ENCODE data around the gene RFK.
"Not testable (repeated sequence)": the region's sequence is repeated elsewhere in the genome, so short reads cannot be mapped to it uniquely, and the experiment has no call there.

The RFK gene

DNA sequence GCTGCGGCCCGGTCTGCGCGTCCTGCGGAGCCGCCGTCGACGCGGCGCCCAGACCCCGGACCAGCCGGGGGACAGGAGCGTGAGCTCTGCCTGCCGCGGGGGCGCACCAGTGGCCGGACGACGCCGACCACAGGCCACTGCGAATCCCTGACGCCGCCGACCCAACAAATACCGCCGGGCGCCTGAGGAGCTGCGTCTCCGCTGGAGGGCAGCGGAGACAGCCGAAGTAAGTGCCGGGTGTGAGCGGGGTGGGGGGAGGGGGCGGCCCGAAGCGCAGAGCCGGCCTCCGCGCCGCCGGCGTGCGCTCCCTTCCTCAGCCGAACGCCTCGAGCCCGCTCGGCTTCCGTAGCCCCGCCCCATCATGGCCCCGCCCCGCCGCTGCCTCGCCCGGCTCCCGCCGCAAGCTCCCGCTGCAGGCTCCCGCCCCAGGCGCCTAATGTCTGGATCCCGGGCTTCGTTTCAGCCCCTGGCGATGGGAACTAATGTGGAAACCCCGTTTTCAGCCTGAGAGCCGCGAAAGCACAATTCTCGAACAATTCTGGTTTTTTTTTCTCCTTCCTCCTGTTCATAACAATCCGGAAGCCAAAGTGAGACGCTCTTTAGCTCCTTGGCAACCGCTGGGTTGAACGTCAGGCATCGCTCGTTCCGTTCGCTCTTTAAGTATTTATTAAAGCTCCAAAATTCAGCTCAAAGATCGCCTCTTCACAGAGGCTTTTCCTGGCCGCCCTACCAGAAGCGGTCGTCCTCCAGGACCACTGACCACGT lies at the start of gene RFK:
Gene RFK (minus strand): TSS at position 232 of the 765 bp plus-strand sequence. CDS start 255 bp downstream, outside the sequence.
- DNase-seq = peak; percentile 95 to 96

DNA sequence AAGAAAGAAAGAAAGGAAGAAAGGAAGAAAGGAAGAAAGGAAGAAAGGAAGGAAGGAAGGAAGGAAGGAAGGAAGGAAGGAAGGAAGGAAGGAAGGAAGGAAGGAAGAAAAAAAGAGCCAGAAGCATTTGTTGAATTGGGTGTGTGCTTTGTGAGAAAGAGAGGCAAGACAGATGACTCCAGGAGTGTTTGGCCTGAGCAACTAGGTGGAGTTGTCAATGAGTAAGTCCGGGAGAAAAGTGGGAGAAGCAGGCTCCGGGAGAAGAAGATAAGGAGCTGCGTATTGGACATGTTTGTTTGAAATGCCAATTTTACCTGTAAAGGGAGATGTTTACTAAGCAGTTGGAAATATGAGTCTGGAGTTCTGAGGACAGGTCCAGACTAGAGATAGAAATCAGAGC lies 49.7 kb upstream of the RFK start:
- DNase-seq = no peak

DNA sequence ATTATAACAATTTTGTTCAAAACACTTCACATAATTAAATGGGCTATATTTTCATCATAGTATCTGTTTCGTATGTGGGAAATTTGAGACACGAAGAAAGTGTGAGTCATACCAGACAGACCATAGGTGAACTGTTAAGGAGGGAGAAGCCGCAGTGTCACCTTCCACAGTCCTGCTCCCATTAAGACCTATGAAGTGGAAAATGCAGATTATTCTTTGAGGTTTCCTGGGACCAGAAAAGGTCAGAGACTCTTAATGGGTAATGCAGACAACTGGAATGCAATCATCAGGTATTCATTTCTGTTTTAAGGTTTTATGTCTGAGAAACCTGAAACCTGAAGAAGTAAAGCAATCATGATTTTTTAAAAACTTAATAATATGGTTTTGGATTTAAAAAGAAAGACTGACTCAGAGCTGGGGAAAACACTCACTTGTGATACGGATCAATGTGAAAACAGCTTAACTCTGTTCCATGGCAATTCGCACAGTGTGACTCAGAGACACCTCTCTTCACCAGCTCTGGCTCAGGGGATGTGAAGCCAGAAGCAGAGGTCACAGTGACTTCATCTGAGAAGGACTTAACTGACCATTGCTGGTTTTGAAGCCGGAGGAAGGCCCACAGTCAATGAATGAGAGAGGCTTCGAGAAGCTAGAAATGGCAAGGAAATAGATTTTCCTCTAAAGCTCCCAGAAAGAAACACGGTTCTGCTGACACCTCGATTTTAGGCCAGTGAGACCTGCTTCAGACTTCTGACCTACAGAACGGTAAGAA lies 47.5 kb upstream of the RFK start:
- peak; percentile 44 to 53 for DNase-seq

DNA sequence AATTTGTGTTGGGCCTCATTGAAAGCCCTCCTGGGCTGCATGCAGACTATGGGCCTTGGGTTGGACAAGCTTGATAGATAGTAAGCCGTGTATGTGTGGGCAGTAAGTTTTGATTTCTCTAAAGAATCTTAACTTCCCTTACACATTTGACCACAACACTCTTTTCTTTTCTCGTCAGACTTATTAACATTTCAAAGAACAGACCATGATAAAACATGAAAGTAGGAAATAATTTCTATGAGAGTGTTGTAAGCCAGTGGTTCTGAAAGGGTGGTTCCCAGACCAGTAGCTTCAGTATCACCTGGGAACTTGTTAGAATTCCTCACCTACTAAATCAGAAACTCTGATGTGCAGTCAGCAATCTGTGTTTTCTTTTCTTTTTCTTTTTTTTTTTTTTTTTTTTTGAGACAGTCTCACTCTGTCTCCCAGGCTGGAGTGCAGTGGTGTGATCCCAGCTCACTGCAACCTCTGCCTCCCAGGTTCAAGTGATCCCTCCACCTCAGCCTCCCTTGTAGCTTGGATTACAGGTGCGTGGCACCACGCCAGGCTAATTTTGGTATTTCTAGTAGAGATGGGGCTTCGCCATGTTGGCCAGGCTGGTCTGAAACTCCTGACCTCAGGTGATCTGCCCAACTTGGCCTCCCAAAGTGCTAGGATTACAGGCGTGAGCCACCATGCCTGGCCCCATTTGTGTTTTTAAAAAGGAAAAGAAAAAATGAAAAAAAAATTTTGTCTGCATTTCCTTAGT lies 44.8 kb upstream of the RFK start:
- DNase-seq = peak in 1 of 2 donors; percentile 28

DNA sequence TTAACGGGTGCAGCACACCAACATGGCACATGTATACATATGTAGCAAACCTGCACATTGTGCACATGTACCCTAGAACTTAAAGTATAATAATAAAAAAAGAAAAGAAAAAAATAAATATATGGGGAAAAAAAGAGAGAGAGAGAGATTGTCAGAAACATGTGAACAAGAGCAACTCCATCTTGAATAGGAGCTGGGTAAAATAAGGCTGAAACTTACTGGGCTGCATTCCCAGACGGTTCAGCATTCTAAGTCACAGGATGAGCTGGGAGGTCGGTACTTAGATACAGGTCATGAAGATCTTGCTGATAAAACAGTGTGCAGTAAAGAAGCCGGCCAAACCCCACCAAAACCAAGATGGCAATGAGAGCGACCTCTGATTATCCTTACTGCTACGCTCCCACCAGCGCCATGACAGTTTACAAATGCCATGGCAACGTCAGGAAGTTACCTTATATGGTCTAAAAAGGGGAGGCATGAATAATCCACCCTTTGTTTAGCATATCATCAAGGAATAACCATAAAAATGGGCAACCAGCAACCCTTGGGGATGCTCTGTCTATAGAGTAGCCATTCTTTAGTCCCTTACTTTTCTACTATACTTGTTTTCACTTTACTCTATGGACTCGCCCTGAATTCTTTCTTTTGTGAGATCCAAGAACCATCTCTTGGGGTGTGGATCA lies 42.9 kb upstream of the RFK start:
- DNase-seq = not testable (repeated sequence)

DNA sequence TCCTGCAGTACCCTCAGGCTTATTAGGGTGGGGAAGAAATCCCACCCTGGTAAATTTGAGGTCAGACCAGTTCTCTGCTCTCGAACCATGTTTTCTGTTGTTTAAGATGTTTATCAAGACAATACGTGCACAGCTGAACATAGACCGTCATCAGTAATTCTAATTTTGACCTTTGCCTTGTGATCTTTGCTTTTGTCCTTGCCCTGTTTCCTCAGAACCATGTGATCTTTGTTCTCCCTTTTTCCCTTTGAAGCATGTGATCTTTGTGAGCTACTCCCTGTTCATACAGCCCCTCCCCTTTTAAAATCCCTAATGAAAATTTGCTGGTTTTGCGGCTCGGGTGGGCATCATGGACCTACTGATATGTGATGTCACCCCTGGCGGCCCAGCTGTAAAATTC lies 40.7 kb upstream of the RFK start:
- DNase-seq = not testable (repeated sequence)

DNA sequence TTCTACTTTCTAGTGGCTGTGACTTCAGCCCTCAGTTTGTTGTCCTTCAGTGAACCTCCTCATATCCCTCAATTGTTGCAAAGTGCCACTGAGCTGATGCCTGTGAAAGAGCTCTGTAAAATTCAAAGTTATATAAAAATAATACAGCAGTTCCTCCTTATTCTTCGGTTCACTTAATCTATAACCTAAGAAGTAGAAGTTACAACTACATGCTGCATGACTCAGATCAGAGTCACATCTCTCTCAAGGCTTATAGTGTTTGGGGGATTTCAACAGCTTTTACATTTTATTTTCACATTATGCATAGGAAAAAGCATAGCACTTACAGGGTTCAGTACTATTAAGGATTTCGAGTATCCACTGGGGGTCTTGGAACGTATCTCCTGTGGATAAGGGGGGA lies 39.6 kb upstream of the RFK start:
- no peak for DNase-seq

DNA sequence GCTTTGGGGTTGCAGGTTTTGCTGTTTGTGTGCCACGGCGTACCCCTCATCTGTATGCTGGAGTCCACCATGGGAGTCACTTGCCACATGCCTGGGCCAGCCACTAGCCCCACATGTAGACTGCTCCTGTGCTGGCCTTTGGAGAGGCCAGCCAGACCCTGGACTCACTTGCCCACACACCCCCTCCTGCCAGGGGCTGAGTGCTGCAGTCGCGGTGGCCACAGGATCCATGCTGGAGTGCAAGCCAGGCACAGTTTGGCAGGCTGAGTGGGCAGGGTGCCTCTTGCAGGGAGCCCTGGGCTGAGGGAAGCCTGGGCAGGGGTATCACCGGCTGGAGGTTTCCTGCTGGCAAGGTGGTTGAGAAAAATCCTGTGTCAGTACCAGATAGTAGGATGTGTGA lies 39.2 kb upstream of the RFK start:
- DNase-seq = no peak

DNA sequence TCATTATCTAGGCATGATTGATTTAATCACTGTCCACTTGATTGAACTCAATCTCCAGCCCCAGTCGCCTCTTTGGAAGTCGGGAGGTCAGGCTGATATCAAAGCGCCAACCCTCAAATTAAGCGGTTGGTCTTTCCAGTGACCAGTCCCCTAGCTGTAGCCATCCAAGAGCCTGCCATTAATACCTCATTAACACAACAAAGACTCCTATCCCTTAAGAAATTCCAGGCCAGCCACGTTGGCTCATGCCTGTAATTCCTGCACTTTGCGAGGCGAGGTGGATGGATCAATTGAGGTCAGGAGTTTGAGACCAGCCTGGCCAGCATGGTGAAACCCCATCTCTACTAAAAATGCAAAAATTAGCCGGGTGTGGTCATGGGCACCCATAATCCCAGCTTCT lies 37.4 kb upstream of the RFK start:
- DNase-seq = no peak

DNA sequence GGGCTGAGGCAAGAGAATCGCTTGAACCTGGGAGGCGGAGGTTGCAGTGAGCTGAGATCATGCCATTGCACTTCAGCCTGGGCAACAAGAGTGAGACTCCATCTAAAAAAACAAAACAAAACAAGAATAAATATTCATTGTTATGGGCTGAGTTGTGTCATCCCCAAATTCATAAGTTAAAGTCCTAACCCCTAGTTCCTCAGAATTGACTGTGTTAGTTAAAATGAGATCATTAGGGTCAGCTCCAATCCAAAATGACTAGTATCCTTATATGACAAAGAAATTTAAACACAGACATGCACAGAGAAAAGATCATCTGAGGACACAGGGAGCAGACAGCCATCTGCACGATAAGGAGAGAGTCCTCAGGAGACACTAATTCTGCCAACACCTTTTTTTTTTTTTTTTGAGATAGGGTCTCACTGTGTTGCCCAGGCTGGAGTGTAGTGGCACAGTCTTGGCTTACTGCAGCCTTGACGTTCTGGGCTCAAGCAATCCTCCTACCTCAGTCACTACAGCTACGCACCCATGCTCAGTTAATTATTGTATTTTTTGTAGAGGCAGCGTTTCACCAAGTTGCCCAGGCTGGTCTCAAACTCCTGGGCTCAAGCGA lies 32.7 kb upstream of the RFK start:
- no peak for DNase-seq

DNA sequence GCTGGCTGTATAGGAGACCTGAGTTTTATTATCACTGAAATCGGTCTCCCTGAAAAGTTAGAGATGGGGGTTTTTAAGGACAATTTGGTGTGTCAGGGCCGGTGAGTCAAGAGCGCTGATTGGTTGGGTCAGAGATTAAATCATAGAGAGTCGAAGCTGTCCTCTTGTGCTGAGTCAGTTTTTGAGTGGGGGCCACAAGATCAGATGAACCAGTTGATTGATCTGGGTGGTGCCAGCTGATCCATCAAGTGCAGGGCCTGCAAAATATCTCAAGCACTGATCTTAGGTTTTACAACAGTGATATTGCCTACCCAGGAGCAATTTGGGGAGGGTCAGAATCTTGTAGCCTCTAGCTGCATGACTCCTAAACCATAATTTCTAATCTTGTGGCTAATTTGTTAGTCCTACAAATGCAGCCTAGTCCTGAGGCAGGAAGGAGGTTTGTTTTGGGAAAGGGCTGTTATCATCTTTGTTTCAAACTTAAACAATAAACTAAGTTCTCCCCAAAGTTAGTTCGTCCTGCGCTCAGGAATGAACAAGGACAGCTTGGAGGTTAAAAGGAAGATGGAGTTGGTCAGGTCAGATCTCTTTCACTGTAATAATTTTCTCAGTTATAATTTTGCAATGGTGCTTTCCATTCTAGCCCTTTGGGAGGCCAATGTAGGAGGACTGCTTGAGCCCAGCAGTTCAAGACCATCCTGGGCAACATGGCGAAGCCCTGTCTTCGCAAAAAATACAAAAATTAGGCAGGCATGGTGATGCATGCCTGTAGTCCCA lies 31.6 kb upstream of the RFK start:
- no peak for DNase-seq

DNA sequence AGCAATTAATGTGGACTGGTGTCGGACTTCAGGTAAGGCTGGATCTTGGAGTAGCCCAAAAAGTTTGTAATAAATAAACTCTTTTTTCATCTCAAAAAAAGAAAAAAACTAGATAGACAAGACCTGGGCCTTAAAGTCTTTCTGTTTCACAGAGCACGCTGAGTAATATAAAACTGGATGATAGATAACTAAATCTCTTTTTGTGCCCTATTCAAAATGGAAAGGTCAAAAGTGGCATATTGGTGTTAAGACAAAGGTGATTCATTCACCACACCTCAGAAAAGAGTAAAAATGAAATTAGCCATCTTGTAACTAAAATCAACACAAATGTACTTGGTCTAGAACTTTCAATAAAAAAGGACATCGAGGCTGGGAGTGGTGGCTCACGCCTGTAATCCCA lies 30.3 kb upstream of the RFK start:
- DNase-seq = no peak

DNA sequence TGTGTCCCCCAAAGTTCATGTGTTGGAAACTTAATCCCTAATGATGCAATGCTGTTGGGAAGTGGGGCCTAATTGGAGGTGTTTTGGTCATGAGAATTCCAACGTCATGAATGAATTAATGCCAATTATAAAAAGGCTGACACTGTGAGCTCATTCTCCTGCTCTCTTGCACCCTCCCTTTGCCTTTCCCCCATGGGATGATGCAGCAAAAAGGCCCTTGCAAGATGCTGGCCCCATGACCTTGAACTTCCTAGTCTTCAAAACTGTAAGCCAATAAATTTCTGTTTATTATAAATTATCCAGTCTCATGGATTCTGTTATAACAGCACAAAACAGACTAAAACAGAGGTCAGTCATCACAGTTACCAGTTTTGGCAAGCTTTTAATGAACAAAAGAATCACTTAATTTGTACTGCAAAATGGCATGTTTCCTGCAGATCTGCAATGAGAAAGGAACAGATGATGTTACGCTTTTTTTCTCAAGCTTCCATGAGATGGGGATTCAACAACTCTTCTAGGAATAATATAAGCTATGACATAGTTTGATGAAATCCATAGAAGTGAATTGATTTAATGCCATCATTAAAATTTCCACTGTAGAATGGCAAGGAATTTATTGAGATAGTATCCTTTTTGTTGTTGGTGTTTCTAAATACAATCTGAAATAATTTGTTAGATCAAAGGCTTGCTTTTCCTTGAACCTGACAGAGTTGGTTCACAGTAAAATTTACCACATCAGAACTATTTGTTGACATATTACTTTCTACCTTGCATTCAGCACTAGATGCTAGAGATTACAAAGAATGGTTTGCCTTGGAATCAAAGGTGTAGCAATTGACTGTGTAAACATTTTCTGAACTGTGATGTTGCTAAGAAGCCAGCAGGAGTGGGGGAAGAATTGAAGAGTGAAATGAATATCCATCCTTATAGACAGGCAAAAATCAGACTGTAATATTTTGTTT lies 29.3 kb upstream of the RFK start:
- no peak for DNase-seq

DNA sequence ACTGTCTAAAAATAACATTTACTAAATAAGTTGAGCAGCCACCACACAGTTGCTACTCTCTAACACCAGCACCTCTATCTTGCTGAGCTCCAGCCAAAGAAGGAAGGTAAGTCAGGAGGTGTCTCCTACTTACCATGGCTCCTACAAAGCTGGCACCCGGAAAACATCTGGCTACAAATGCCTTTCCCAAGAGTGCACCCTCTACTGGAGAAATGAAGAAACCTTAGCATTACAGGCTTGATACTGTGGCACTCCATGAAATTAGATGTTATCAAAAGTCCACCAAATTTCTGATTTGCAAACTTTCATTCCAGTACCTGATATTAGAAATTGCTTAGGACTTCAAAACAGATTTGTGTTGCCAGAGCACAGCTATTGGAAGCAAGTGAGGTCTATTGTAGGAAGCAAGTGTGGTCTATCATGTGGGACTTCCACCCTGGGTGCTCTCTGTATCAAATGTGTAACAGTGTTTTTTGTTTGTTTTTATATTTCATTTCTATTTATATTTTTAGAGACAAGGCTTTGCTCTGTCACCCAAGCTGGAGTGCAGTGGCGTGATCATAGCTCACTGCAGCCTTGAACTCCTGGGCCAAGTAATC lies 25.7 kb upstream of the RFK start:
- no peak for DNase-seq

DNA sequence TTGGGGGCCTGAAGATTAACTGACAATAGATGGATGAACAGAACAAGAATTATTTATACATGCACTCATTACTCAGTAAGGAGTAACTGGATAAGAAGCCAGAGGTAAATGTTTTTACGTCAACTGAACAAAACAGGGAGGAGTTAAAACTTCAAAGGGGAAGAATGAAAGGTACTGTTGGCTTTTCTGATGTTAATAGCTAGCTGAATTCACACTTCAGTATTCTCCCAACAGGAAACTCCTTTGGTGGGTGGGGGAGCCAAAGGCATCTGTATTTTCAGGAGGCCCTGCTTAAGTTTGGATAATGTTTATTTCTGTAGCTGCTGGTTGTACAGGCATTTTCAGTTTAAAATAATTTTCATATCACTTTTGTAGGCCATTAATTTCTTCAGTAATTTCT lies 23.2 kb upstream of the RFK start:
- no peak for DNase-seq

DNA sequence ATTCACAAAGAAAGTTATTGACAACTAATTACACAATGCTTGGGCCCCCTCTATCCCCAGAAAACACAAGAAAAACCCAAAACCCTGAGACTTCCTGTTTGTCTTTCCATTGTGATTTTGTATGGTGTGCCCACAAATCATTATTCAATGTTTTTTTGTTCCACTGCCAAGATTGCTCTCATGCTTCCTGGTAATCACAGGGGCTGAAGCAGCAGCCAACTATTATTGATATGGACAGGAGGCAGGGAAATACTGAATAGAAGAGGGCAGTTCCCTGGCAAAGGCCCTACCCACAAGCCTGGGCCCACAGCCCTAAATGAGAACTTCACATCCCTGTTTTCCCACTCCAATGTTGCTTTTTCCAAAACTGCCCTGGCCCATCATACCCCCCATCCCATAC lies 21.5 kb upstream of the RFK start:
- no peak for DNase-seq

DNA sequence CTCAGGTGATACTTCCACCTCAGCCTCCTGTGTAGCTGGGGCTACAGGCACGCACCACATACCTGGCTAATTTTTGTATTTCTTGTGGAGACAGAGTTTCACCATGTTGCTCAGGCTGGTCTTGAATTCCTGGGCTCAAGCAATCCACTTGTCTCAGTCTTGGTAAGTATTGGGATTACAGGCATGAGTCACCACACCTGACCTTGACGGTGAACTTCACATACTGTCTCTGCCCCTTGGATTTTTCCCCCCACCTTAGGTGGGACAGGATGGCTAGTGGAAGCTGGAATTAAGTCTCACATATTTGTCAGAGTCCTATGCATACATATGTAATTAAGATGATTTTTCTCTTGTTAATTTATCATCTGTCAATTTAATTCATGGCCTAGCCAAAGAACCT lies 20.9 kb upstream of the RFK start:
- DNase-seq = no peak

DNA sequence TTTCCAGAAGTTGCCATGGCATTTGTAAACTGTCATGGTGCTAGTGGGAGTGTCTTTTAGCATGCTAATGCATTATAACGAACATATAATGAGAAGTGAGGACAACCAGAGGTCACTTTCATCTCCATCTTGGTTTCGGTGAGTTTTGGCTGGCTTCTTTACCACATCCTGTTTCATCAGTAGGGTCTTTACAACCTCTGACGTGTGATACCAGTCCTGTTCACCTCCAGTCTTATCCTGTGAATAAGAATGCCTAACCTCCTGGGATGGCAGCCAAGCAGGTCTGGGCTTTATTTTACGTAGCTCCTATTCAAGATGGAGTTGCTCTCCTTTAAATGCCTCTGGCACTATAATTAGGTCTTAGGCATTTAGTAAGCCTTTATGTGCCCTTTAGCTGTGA lies 20.4 kb upstream of the RFK start:
- no peak for DNase-seq

DNA sequence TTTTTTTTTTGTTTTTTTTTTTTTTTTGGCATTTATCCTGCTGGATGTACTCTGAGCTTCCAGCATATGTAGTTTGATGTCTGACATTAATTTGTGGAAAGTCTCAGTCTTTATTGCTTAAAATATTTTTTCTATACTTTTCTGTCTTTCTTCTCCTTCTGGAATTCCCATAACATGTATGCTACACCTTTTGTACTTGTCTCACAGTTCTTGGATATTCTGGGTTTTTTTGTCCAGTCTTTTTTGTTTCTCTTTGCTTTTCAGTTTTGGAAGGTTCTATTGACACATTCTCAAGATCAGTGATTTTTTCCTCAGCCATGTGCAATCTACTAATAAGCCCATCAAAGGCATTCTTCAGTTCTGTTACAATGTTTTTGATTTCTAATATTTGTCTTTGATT lies 19.4 kb upstream of the RFK start:
- no peak for DNase-seq

DNA sequence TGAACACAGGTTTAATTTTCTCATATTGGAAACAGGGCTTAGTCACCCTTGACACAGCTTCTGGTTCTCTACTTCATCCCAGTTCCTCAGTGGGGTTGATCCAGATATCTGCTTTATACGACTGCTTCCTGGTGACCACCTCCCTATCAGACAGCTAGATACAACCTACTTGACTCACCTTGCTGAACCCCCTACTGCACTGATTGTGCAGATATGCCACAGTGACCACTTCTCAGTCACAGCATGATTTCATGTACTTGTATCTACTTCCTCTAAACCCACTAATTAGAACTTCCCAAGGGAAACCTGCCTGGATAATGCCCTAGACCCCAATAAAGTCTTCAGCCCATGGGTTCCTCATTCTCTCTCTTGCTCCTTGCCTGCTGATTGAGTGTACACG lies 18.4 kb upstream of the RFK start:
- no peak for DNase-seq
